Stomach (tissue), 19 donors: ENCODE data around the gene LRAT. TPM values are rescaled to one million over a fixed set of nuclear protein-coding genes. Genes with fewer than 3 reads are reported as not detected.
A peak's percentile ranks its signal among the peaks of the same experiment; 100 is the strongest.

Experiments used
- DNase-seq, 2 donors: peaks; one replicate each; pipeline versions ENCODE4 v3.0.0 to v3.0.0-alpha.2; 2013 to 2019
- H3K27ac ChIP-seq, 5 donors: fragments of 200-600 bp in 4 of 5; sonication (generic) in 4 of 5; one replicate each; pipeline ENCODE4 v1.5.1; 2013 to 2019; ENCODE audit warnings: mild to moderate bottlenecking in 1 of 5, moderate library complexity in 1 of 5
- H3K27me3 ChIP-seq, 3 donors: fragments of 200-600 bp; sonication (generic); one replicate each; pipeline ENCODE4 v1.5.1; 2017 to 2019; ENCODE audit warnings: mixed run types in 1 of 3
- H3K36me3 ChIP-seq, 4 donors: fragments of 200-600 bp; sonication (generic); 1 replicate in 3 of 4; 2 replicates in 1 of 4; pipeline ENCODE4 v1.5.1; 2016 to 2019
- H3K4me1 ChIP-seq, 4 donors: fragments of 200-600 bp; sonication (generic); one replicate each; pipeline ENCODE4 v1.5.1; 2016 to 2019
- H3K4me3 ChIP-seq, 4 donors: fragments of 200-600 bp; sonication (generic) in 3 of 4; one replicate each; pipeline ENCODE4 v1.5.1; 2016 to 2019; ENCODE audit warnings: mild to moderate bottlenecking in 1 of 4
- H3K9me3 ChIP-seq, 4 donors: fragments of 200-600 bp; sonication (generic); one replicate each; pipeline ENCODE4 v1.5.1; 2016 to 2019
- EP300 ChIP-seq: sonication (generic); formaldehyde crosslinking; IDR thresholded peaks from one replicate; pipeline ENCODE4 v1.6.1; 2017; ENCODE audit warnings: antibody characterized with exemption
- POLR2A ChIP-seq, 4 donors: fragments of 450-650 bp; IDR thresholded peaks; one replicate each; pipeline ENCODE4 v1.6.1; 2016; ENCODE audit warnings: antibody characterized with exemption in 4 of 4, control low read depth in 2 of 4, mild to moderate bottlenecking in 1 of 4, moderate library complexity in 1 of 4
- POLR2AphosphoS5 ChIP-seq, 3 donors: sonication (generic); formaldehyde crosslinking; IDR thresholded peaks; one replicate each; pipeline ENCODE4 v1.6.1; 2016; ENCODE audit warnings: antibody characterized with exemption in 3 of 3
- WGBS, 5 donors: extraction: QIAGEN DNeasy Blood & Tissue Kit in 3 of 5; methylation state at CpG; one replicate each; pipeline versions ENCODE4 v1.1.5 to v1.1.7; 2013 to 2018; 5-methylcytosine and 5-hydroxymethylcytosine counted together
- intact Hi-C: fragments of 100-400 bp; cut with DNase I; formaldehyde crosslinking; loops from one replicate; pipeline ENCODE4 v1.15.1; 2023; ENCODE audit warnings: low total_unique reads
- long read RNA-seq, 10 donors: transcript quantifications; one replicate each; lab custom pipeline, GENCODE V29; 2026
- polyA plus RNA-seq, 3 donors: library from polyadenylated mRNA; stranded (reverse); fragments of 200-250 nt; gene quantifications; one replicate each; pipeline ENCODE4 v1.2.3, GENCODE V29; 2013
- total RNA-seq, 5 donors: library from RNA; depleted of rRNA; stranded (reverse); fragments of >200 nt; gene quantifications; one replicate each; pipeline versions ENCODE4 v1.1.0 to v1.2.3, GENCODE V29; 2014 to 2016
- TF ChIP-seq, protein P1 (sequence below), 7 experiments: fragments of 450-650 bp in 4 of 7; fragments of 200-600 bp in 3 of 7; sonication (generic) in 3 of 7; IDR thresholded peaks; one replicate each; pipeline ENCODE4 v1.5.1; 2016 to 2019; ENCODE audit warnings: antibody characterized with exemption in 7 of 7, control low read depth in 2 of 7, mild to moderate bottlenecking in 1 of 7
- donor health status: healthy with polysubstance abuse.
- donor health status: Bipolar disorder and iron deficiency.
- donor health status: healthy.

LRAT gene
- total RNA-seq: under 1 TPM in 1 of 5 donors, not detected in 4; 0.73 TPM
- polyA plus RNA-seq: under 1 TPM; 0.12 to 0.43 (median 0.15) TPM
- long read RNA-seq, donor 1, full-length matches to known transcripts: 1 of 1 reads
- long read RNA-seq, donor 1, partial matches to known transcripts: 0 of 1 reads
- long read RNA-seq, donor 1, other reads (novel, unspliced or antisense): 0 of 1 reads
- long read RNA-seq, donor 2, full-length matches to known transcripts: 2 of 2 reads
- long read RNA-seq, donor 2, partial matches to known transcripts: 0 of 2 reads
- long read RNA-seq, donor 2, other reads (novel, unspliced or antisense): 0 of 2 reads
- long read RNA-seq, donor 3: 0 reads
- long read RNA-seq, donor 4: 0 reads
- long read RNA-seq, donor 5: 0 reads
- long read RNA-seq, donor 6, full-length matches to known transcripts: 1 of 1 reads
- long read RNA-seq, donor 6, partial matches to known transcripts: 0 of 1 reads
- long read RNA-seq, donor 6, other reads (novel, unspliced or antisense): 0 of 1 reads
- long read RNA-seq, donor 7: 0 reads
- long read RNA-seq, donor 8, full-length matches to known transcripts: 1 of 1 reads
- long read RNA-seq, donor 8, partial matches to known transcripts: 0 of 1 reads
- long read RNA-seq, donor 8, other reads (novel, unspliced or antisense): 0 of 1 reads
- long read RNA-seq, donor 9: 0 reads
- long read RNA-seq, donor 10: 0 reads

DNA sequence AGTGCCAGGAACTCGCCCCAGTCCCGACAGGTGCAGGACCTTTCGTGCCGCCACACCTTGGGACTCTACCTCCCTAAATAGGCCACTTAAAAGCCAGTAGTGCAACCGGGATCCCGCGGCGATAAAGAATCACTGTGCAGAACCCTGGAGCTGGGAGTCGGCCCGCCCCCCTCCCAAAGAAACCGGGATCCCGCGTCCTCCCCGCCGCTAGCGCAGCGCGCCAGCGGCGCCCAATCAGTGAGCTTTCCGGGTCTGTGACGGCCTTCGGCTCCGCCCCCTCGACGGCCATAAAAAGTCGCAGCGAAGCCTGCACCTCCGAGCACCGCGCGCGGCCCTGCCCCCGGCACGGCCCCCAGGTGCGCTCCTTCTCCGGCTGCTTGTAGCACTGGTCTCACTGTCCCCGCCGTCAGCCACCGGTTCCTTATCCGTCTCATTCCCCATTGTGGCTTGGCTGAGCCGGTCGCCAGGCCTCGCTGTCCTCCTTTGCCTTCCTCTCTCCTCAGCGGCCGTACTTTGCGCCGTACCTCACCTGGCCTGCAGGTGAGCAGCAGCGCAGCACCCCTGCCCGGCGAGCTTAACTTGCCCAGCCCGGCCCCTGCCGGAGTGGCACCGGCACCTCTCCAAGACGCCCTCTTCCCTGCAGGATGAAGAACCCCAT is at the start of gene LRAT:
Gene LRAT (plus strand): TSS at position 318 of the 658 bp plus-strand sequence. CDS start 327 bp downstream, at position 645.
- Histone ChIP-seq H3K27me3 (peaks cover 4 to 58% (median 41%) of the 10 kb centered on the region in 3 donors), H3K4me3 (peak within 1 kb of the TSS; percentile 53 to 68 (median 62)), H3K27ac (peak within 1 kb of the TSS in 1 of 5 donors; percentile 64), H3K36me3 (no peaks in the 10 kb centered on the region), H3K9me3 (no peaks in the 10 kb centered on the region), H3K4me1 (peaks cover 20 to 38% (median 34%) of the 10 kb centered on the region in 4 donors)
- intact Hi-C loops: no loop called here
- DNase-seq: peak; percentile 70 to 89
- no peak for TF ChIP-seq POLR2AphosphoS5 (IDR thresholded peaks at IDR 0.05)
- TF ChIP-seq EP300: no peak
- no peak for TF ChIP-seq POLR2A (IDR thresholded peaks at IDR 0.05)
- TF ChIP-seq, protein P1, sequence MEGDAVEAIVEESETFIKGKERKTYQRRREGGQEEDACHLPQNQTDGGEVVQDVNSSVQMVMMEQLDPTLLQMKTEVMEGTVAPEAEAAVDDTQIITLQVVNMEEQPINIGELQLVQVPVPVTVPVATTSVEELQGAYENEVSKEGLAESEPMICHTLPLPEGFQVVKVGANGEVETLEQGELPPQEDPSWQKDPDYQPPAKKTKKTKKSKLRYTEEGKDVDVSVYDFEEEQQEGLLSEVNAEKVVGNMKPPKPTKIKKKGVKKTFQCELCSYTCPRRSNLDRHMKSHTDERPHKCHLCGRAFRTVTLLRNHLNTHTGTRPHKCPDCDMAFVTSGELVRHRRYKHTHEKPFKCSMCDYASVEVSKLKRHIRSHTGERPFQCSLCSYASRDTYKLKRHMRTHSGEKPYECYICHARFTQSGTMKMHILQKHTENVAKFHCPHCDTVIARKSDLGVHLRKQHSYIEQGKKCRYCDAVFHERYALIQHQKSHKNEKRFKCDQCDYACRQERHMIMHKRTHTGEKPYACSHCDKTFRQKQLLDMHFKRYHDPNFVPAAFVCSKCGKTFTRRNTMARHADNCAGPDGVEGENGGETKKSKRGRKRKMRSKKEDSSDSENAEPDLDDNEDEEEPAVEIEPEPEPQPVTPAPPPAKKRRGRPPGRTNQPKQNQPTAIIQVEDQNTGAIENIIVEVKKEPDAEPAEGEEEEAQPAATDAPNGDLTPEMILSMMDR (IDR thresholded peaks at IDR 0.05): peak in 3 of 7 experiments; percentile 12 to 38 (median 13)
- WGBS, 5 donors: 1 to 2% (median 1%) methylated on average over 21 to 55 of the region's 55 CpGs

DNA sequence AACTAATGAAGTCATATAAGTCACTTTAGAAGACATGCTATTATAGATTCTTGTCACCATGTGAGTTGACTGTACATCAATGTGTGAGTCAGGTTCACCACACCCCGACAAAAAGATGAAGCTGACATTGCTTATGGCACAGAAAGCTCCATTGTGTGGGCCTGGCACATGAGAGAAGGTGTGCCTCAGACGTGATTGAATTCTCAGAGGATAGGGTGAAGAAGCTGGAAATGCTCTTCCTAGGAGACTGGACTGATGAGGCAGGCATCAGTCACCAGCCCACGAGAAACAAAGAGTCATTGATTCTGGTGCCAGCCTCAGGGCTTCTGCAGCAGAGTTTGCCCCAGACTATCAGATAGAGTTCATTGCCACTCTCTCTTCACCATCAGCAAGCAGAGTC is 35.9 kb upstream of the LRAT start:
- no peak overlapping the region for H3K27ac ChIP-seq
- H3K9me3 ChIP-seq: no peaks in the 10 kb centered on the region
- WGBS, 5 donors: 61 to 76% (median 67%) methylated on average over 3 of the region's 3 CpGs
- H3K36me3 ChIP-seq: no peaks in the 10 kb centered on the region
- H3K4me1 ChIP-seq: no peaks in the 10 kb centered on the region
- H3K27me3 ChIP-seq: no peaks in the 10 kb centered on the region
- H3K4me3 ChIP-seq: no peak overlapping the region
- intact Hi-C loops: no loop called here
- no peak for DNase-seq
- no peak for TF ChIP-seq EP300
- TF ChIP-seq POLR2AphosphoS5 (IDR thresholded peaks at IDR 0.05): no peak
- no peak for TF ChIP-seq POLR2A (IDR thresholded peaks at IDR 0.05)

DNA sequence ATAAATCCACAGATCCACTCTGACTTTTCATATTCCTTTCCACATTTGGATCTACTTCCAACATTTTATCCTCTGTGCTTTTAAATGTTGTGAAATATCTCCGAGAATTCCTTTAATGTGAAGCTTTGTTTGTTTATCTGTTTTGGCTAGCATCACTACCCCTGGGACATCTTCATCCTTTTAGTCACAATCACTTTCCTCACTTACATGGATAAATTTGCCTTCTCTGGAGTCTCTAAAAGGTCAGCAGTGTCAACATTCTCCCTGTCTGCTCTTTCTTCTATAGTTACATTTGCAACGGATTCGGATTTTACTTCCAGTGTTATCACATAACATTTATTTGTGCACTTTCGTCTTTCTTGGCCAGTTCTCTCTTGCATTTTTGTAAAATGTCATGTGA is 34.2 kb upstream of the LRAT start:
- no peak for DNase-seq
- intact Hi-C loops: no loop called here
- TF ChIP-seq EP300 (no peak), POLR2AphosphoS5 (IDR thresholded peaks at IDR 0.05) (no peak)
- TF ChIP-seq, protein P1 (IDR thresholded peaks at IDR 0.05): no peak

DNA sequence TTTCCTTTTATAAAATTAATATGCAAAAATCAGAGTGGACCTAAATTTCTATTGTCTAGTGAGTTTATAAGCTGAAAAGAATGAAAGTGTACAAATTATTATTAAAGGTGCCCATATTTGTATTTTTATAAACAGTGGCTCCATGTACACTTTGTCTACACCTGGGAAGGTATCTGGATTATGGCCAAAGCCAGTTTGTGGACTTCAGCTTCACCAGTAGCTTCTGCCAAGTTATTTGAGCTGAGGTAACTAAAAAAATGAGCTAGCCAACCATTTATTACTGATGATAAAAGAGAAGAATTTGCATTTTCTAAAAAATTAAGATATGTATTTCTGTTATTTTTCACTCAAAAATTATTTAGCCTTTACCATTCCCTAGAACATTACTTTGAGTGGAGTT is 32.3 kb upstream of the LRAT start:
- Histone ChIP-seq H3K4me3 (no peak overlapping the region), H3K4me1 (no peaks in the 10 kb centered on the region), H3K9me3 (no peaks in the 10 kb centered on the region), H3K27ac (no peak overlapping the region), H3K36me3 (no peaks in the 10 kb centered on the region), H3K27me3 (no peaks in the 10 kb centered on the region)
- TF ChIP-seq POLR2A (IDR thresholded peaks at IDR 0.05): no peak
- TF ChIP-seq EP300: no peak
- TF ChIP-seq POLR2AphosphoS5 (IDR thresholded peaks at IDR 0.05): no peak
- TF ChIP-seq, protein P1 (IDR thresholded peaks at IDR 0.05): no peak
- intact Hi-C loops: no loop called here
- no peak for DNase-seq

More for the DNA sequence above, 34.2 kb upstream of the LRAT start:
- no peaks in the 10 kb centered on the region for H3K36me3 ChIP-seq
- no peak overlapping the region for H3K27ac ChIP-seq
- WGBS, 5 donors: 46 to 61% (median 49%) methylated on average over 4 of the region's 4 CpGs
- no peak overlapping the region for H3K4me3 ChIP-seq
- no peaks in the 10 kb centered on the region for H3K4me1 ChIP-seq
- H3K9me3 ChIP-seq: no peaks in the 10 kb centered on the region
- no peaks in the 10 kb centered on the region for H3K27me3 ChIP-seq
